Esophagus (tissue), 2 donors: ENCODE data around the gene BCL6B. TPM values are rescaled to one million over a fixed set of nuclear protein-coding genes. Genes with fewer than 3 reads are reported as not detected.
"Not testable (repeated sequence)": the region's sequence is repeated elsewhere in the genome, so short reads cannot be mapped to it uniquely, and the experiment has no call there.

Source experiments
- H3K27ac ChIP-seq, 2 donors: one replicate each; pipeline ENCODE4 v1.5.1; 2013; ENCODE audit warnings: low read depth in 2 of 2, mild to moderate bottlenecking in 2 of 2, inconsistent platforms in 1 of 2, low read length in 1 of 2, moderate library complexity in 1 of 2
- H3K27me3 ChIP-seq, 2 donors: one replicate each; pipeline ENCODE4 v1.6.1; 2013; ENCODE audit warnings: low read length in 2 of 2, control low read depth in 1 of 2, mild to moderate bottlenecking in 1 of 2; ENCODE audit not compliant: insufficient read depth in 2 of 2, control insufficient read depth in 1 of 2
- H3K36me3 ChIP-seq, 2 donors: one replicate each; pipeline ENCODE4 v1.6.1; 2013; ENCODE audit warnings: low read length in 1 of 2; ENCODE audit not compliant: control insufficient read depth in 2 of 2, insufficient read depth in 2 of 2
- H3K4me1 ChIP-seq, 2 donors: one replicate each; pipeline ENCODE4 v1.6.1; 2013; ENCODE audit warnings: low read length in 1 of 2; ENCODE audit not compliant: control insufficient read depth in 2 of 2, insufficient read depth in 2 of 2
- H3K4me3 ChIP-seq, 2 donors: one replicate each; pipeline ENCODE4 v1.5.1; 2013; ENCODE audit warnings: low read length in 2 of 2, mild to moderate bottlenecking in 2 of 2, low read depth in 1 of 2, moderate library complexity in 1 of 2
- H3K9me3 ChIP-seq, 2 donors: one replicate each; pipeline ENCODE4 v1.6.1; 2013; ENCODE audit warnings: mild to moderate bottlenecking in 2 of 2, low read depth in 1 of 2, low read length in 1 of 2, moderate library complexity in 1 of 2; ENCODE audit not compliant: control insufficient read depth in 2 of 2, insufficient read depth in 1 of 2
- WGBS, 2 donors: extraction: QIAGEN DNeasy Blood & Tissue Kit; methylation state at CpG; one replicate each; pipeline ENCODE4 v1.1.7; 2013; 5-methylcytosine and 5-hydroxymethylcytosine counted together
- polyA plus RNA-seq, 2 donors: library from polyadenylated mRNA; stranded (reverse); fragments of 200-250 nt; gene quantifications; one replicate each; pipeline ENCODE4 v1.2.3, GENCODE V29; 2013
- donor health status: healthy with polysubstance abuse.
- donor health status: Bipolar disorder and iron deficiency.

The BCL6B gene, protein sequence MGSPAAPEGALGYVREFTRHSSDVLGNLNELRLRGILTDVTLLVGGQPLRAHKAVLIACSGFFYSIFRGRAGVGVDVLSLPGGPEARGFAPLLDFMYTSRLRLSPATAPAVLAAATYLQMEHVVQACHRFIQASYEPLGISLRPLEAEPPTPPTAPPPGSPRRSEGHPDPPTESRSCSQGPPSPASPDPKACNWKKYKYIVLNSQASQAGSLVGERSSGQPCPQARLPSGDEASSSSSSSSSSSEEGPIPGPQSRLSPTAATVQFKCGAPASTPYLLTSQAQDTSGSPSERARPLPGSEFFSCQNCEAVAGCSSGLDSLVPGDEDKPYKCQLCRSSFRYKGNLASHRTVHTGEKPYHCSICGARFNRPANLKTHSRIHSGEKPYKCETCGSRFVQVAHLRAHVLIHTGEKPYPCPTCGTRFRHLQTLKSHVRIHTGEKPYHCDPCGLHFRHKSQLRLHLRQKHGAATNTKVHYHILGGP
- 1 to 10 TPM; 1.5 to 1.8 TPM for polyA plus RNA-seq

DNA sequence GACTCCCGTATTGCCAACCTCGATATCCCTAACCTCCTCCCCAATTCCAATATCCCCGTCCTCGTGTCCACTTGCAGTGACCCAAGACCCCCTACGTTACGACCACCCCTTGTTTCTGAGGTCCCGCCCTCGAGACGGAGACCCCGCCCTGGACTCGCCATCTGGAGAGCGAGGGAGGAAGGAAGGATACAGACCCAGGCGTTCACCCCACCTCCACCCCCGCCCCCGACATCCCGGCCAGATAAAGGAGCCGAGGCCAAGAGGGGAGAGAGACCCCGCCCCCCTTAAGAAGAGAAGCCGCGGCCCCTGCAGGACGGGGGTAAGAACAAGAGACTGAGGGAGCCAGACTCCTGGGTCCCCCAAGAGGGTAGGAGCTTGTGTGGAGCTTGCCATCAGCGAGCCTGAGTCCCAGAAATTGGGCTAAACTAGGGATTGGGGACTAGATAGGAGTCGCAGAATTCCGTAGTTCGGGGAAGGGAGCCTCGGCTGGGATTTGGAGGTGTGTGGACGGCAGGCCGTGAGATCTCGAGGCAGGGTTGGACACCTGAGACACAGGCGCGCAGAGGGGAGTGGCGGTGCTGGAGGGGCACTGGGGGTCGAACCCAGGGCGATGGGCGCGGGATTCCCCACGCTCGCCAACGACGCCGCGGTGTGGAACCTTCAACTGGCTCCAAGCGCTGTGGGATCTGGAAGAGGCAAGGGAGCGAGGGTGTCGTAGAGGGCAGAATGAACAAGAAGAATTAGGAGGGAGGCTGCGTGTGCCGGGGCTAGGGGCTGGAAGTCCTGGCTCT is at the start of gene BCL6B:
Gene BCL6B (plus strand): TSS at position 270 of the 791 bp plus-strand sequence. CDS start 622 bp downstream, outside the sequence.
- Histone ChIP-seq H3K36me3 (no peaks in the 10 kb centered on the region), H3K4me3 (peak within 1 kb of the TSS; percentile 38 to 41), H3K27me3 (no peaks in the 10 kb centered on the region), H3K27ac (peak within 1 kb of the TSS; percentile 62 to 86), H3K4me1 (peaks cover 3 to 13% of the 10 kb centered on the region in 2 donors), H3K9me3 (no peaks in the 10 kb centered on the region)
- 9 to 15% methylated on average over 47 of the region's 47 CpGs for WGBS, 2 donors

DNA sequence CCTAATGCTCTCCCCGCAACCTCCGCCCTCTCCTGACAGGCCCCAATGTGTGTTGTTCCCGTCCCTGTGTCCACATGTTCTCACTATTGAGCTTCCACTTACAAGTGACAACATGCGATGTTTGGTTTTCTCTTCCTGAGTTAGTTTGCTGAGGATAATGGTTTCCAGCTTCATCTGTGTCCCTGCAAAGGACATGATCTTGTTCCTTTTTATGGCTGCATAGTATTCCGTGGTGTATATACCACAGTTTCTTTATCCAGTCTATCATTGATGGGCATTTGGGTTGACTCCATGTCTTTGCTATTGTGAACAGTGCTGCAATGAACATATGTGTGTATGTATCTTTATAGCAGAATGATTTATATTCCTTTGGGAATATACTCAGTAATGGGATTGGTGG is 43.4 kb upstream of the BCL6B start:
- H3K27me3 ChIP-seq, H3K9me3 ChIP-seq, H3K27ac ChIP-seq, H3K4me3 ChIP-seq, H3K4me1 ChIP-seq, H3K36me3 ChIP-seq: not testable (repeated sequence)
- WGBS, 2 donors: 90% methylated on average over 5 of the region's 5 CpGs

DNA sequence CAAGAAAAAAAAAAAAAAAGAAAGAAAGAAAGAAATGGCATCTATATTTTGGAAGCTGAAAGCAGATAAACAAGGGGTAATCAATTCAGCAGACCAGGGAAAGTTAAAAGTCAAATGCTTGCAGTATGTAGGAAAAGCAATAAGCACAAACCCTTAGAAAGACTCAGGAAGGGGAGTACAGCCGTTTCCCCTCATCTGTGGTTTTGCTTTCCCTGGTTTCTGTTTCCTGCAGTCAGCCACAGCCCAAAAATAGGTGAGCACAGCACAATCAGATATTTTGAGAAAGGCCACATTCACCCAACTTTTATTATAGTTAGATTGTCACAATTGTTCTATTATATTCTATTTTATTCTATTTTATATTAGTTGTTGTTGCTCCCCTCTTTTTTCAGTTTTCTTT is 41.4 kb upstream of the BCL6B start:
- no peak overlapping the region for H3K27ac ChIP-seq
- no peaks in the 10 kb centered on the region for H3K27me3 ChIP-seq
- H3K4me3 ChIP-seq: no peak overlapping the region
- H3K36me3 ChIP-seq: no peaks in the 10 kb centered on the region
- H3K4me1 ChIP-seq: peaks cover 0 to 2% of the 10 kb centered on the region in 2 donors
- WGBS, 2 donors: 53 to 63% methylated on average over 1 of the region's 1 CpG
- H3K9me3 ChIP-seq: no peaks in the 10 kb centered on the region

DNA sequence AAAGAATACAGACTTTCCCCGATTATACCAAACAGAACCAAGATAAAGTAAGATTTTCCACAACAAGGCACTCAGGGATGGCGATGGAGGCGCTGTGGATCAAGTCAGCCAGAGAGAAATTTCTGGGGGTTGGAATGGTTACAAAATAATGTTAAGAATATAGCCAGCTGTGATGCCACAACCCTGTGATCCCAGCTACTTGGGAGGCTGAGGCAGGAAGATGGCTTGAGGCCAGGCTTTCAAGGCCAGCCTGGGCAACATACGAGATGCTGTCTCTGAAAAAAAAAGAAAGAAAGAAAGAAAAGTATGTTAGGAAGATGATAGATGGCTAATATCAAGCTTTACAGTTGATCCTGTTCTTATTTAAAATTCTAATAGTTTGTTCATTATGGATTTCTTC is 37.6 kb upstream of the BCL6B start:
- 69 to 73% methylated on average over 4 of the region's 4 CpGs for WGBS, 2 donors

DNA sequence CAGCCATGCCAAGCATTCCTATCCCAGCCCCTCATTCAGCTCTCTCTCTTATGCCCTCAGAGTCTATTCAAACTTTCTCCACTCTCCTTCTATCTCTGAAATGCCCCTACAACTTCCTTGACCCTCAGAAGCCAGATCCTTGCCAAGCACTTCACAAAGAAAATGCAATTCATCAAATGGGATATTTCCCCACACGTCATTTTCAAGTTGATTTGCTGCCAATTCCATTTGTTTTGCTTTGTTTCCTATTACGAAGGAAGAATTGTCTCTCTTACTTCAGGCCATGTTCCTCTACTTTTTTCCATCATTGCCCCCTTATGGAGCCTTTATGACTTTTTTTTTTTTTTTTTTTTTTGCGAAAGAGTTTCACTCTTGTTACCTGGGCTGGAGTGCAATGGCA is 36.2 kb upstream of the BCL6B start:
- H3K4me1 ChIP-seq: no peaks in the 10 kb centered on the region
- H3K27me3 ChIP-seq: no peaks in the 10 kb centered on the region
- H3K4me3 ChIP-seq: no peak overlapping the region
- H3K27ac ChIP-seq: no peak overlapping the region
- H3K36me3 ChIP-seq: no peaks in the 10 kb centered on the region
- 47 to 63% methylated on average over 3 of the region's 3 CpGs for WGBS, 2 donors
- no peaks in the 10 kb centered on the region for H3K9me3 ChIP-seq

More for the DNA sequence above, 37.6 kb upstream of the BCL6B start:
- no peak overlapping the region for H3K27ac ChIP-seq
- no peaks in the 10 kb centered on the region for H3K9me3 ChIP-seq
- no peak overlapping the region for H3K4me3 ChIP-seq
- H3K27me3 ChIP-seq: no peaks in the 10 kb centered on the region
- no peaks in the 10 kb centered on the region for H3K36me3 ChIP-seq
- H3K4me1 ChIP-seq: no peaks in the 10 kb centered on the region

- WGBS, 2 donors: 80 to 82% methylated on average over 2 of the region's 2 CpGs
Observed at GRCh38 chr17:6989779-6990178, 33.1 kb upstream of the BCL6B start.

GRCh38 chr17:6993613-6994056 is 29.2 kb upstream of the BCL6B start:
- not testable (repeated sequence) for H3K4me1 ChIP-seq, H3K4me3 ChIP-seq, H3K9me3 ChIP-seq, H3K27me3 ChIP-seq, H3K27ac ChIP-seq
- 80 to 82% methylated on average over 5 of the region's 5 CpGs for WGBS, 2 donors
- peaks cover 0 to 10% of the 10 kb centered on the region in 2 donors for H3K36me3 ChIP-seq

More at GRCh38 chr17:6989779-6990178, 33.1 kb upstream of the BCL6B start:
- no peaks in the 10 kb centered on the region for H3K9me3 ChIP-seq
- H3K4me3 ChIP-seq: no peak overlapping the region
- no peaks in the 10 kb centered on the region for H3K36me3 ChIP-seq
- no peaks in the 10 kb centered on the region for H3K27me3 ChIP-seq
- H3K27ac ChIP-seq: peak overlapping the region in 1 of 2 donors; percentile 13
- H3K4me1 ChIP-seq: no peaks in the 10 kb centered on the region

DNA sequence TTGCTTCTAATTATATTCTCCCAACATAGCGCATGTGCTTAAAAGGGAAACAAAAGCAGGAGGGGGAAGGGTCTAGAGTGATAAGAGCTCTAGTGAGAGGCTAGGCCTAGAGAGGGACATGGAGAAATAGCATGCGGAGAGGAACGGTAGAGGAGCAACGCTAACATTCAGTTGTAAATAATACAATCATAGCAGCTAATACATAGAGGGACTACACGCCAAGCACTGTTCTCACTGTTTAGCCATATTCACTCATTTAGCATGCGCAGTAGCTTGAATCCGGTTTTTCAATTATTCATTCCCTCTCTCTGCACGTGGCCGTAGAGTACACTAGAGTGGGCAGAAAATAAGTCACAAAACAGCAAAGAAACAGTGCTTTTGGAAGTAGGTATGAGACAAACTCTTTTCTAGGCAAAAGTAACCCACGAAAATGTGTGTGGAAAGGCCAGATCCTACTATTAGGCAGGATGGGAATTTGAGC is 28.7 kb upstream of the BCL6B start:
- H3K36me3 ChIP-seq: peaks cover 0 to 16% of the 10 kb centered on the region in 2 donors
- peaks cover 0 to 7% of the 10 kb centered on the region in 2 donors for H3K4me1 ChIP-seq
- no peak overlapping the region for H3K27ac ChIP-seq
- H3K9me3 ChIP-seq: peaks cover 0 to 4% of the 10 kb centered on the region in 2 donors
- H3K4me3 ChIP-seq: no peak overlapping the region
- 91 to 92% methylated on average over 10 of the region's 10 CpGs for WGBS, 2 donors
- H3K27me3 ChIP-seq: no peaks in the 10 kb centered on the region

GRCh38 chr17:6994666-6995256 is 28.1 kb upstream of the BCL6B start:
- H3K36me3 ChIP-seq: peaks cover 0 to 21% of the 10 kb centered on the region in 2 donors
- H3K27ac ChIP-seq: peak overlapping the region in 1 of 2 donors; percentile 78
- peak overlapping the region; percentile 60 to 71 for H3K4me3 ChIP-seq
- peaks cover 0 to 7% of the 10 kb centered on the region in 2 donors for H3K4me1 ChIP-seq
- no peaks in the 10 kb centered on the region for H3K27me3 ChIP-seq
- H3K9me3 ChIP-seq: peaks cover 0 to 4% of the 10 kb centered on the region in 2 donors
- WGBS, 2 donors: 81 to 84% methylated on average over 9 of the region's 9 CpGs
